HG03460 (cell line): ENCODE results near the gene OR2T29.
"Not testable (repeated sequence)": the region's sequence is repeated elsewhere in the genome, so short reads cannot be mapped to it uniquely, and the experiment has no call there.

Experiments
- ATAC-seq: cut with Tn5 transposase; IDR thresholded peaks from one replicate; pipeline ENCODE4 v1.9.1; 2021; ENCODE audit not compliant: unreplicated experiment

OR2T29 gene

GRCh38 chr1:248562672-248563071 lies at the start of gene OR2T29:
TSS of gene OR2T29 (minus strand) at chr1:248562772. CDS start at chr1:248559491, 3,281 bp downstream.
- ATAC-seq: not testable (repeated sequence)

GRCh38 chr1:248611883-248612414 lies 49.4 kb upstream of the OR2T29 start:
- ATAC-seq: no peak

GRCh38 chr1:248610301-248610700 lies 47.7 kb upstream of the OR2T29 start:
- ATAC-seq: no peak

- no peak for ATAC-seq
These were observed 36.8 kb upstream of the OR2T29 start for GRCh38 chr1:248599396-248599795.

GRCh38 chr1:248597589-248597988 lies 35.0 kb upstream of the OR2T29 start, which contains the start of gene OR2T10:
TSS of gene OR2T10 (minus strand) at chr1:248597700. CDS start at chr1:248593768, 3,932 bp downstream.
- ATAC-seq: no peak

GRCh38 chr1:248596615-248597014 lies 34.0 kb upstream of the OR2T29 start:
- no peak for ATAC-seq

- ATAC-seq: no peak
These were observed 30.7 kb upstream of the OR2T29 start for GRCh38 chr1:248593226-248593625.

- ATAC-seq: no peak
These were observed 30.1 kb upstream of the OR2T29 start for GRCh38 chr1:248592655-248593054.

- no peak for ATAC-seq
These were observed 27.5 kb upstream of the OR2T29 start for GRCh38 chr1:248590055-248590454.

- no peak for ATAC-seq
These were observed 26.8 kb upstream of the OR2T29 start for GRCh38 chr1:248589334-248589733.

- no peak for ATAC-seq
These were observed 22.7 kb upstream of the OR2T29 start for GRCh38 chr1:248585266-248585665.

GRCh38 chr1:248576260-248576980 lies 13.8 kb upstream of the OR2T29 start:
- ATAC-seq: no peak

- ATAC-seq: not testable (repeated sequence)
These were observed 12.1 kb upstream of the OR2T29 start, which contains the start of gene OR2T34 for GRCh38 chr1:248574657-248575056. TSS of gene OR2T34 (minus strand) at chr1:248574757. CDS start at chr1:248574757, 0 bp downstream.

GRCh38 chr1:248573856-248574255 lies 11.3 kb upstream of the OR2T29 start:
- not testable (repeated sequence) for ATAC-seq

- peak; percentile 85 for ATAC-seq
These were observed 9.5 kb upstream of the OR2T29 start for GRCh38 chr1:248572049-248572448.

- ATAC-seq: not testable (repeated sequence)
These were observed 8.2 kb upstream of the OR2T29 start for GRCh38 chr1:248570811-248571210.

- not testable (repeated sequence) for ATAC-seq
These were observed 6.5 kb upstream of the OR2T29 start for GRCh38 chr1:248569049-248569448.

GRCh38 chr1:248565530-248566373 lies 3.2 kb upstream of the OR2T29 start:
- peak; percentile 71 for ATAC-seq

- ATAC-seq: not testable (repeated sequence)
These were observed 11.5 kb downstream of the OR2T29 start for GRCh38 chr1:248551027-248551426.

- ATAC-seq: not testable (repeated sequence)
These were observed 15.2 kb downstream of the OR2T29 start for GRCh38 chr1:248547383-248547782.

- not testable (repeated sequence) for ATAC-seq
These were observed 25.1 kb downstream of the OR2T29 start for GRCh38 chr1:248537449-248537848.
